ENCODE results near the gene APOB. TPM values are rescaled to one million over a fixed set of nuclear protein-coding genes. Genes with fewer than 3 reads are reported as not detected.

The APOB gene
- total RNA-seq, 1 experiment from 2014 or later = 1.5 TPM

DNA sequence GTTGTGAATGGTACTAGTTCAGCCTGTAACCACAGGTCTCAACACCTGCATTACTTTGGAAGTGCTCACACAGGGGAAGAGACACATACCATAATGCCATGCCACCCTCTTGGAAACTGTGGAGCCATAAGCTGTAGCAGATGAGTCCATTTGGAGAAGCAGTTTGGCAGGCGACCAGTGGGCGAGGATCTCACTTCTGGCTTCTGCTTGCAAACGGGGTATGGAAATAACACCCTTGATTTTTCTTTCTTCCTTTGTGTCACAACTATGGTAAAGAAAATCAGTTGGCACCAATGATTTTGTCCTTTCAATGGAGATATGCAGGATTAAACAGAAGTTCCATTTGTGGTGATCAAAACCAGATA, 28.6 kb downstream of the APOB start:
- no peak for ATAC-seq
- H3K4me3 Mint-ChIP-seq = no peak overlapping the region
- CTCF ChIA-PET = interaction anchor here (0.6 kb wide), 1 partner anchor 52 kb away, joined by 3 read pairs; no protein-coding TSS in a partner anchor
- no peak overlapping the region for H3K27ac Mint-ChIP-seq
- no peaks in the 10 kb centered on the region for H3K27me3 Mint-ChIP-seq (ENCODE audit: low read depth)
- peaks cover 5% of the 10 kb centered on the region for H3K4me1 Mint-ChIP-seq
- peaks cover 3% of the 10 kb centered on the region for H3K36me3 Mint-ChIP-seq
- H3K9me3 Mint-ChIP-seq = peaks cover 14% of the 10 kb centered on the region
- TF ChIP-seq CREB1 (CRISPR knock-in tag; IDR thresholded peaks at IDR 0.05) = no peak
- TF ChIP-seq TCF7 (CRISPR knock-in tag; IDR thresholded peaks at IDR 0.05; ENCODE audit: low read depth) = no peak
- TF ChIP-seq CTCF (IDR thresholded peaks at IDR 0.05) = no peak
- TF ChIP-seq ZNF219 (CRISPR knock-in tag; IDR thresholded peaks at IDR 0.05; ENCODE audit: borderline replicate concordance) = no peak
- TF ChIP-seq MXD4 (CRISPR knock-in tag; IDR thresholded peaks at IDR 0.05; ENCODE audit: borderline replicate concordance) = no peak
- no peak for TF ChIP-seq ELF4 (CRISPR knock-in tag; IDR thresholded peaks at IDR 0.05; ENCODE audit: low read depth)
- no peak for TF ChIP-seq TEAD1 (CRISPR knock-in tag; IDR thresholded peaks at IDR 0.05)
- no peak for TF ChIP-seq NR3C1 (CRISPR knock-in tag; conservative IDR thresholded peaks at IDR 0.05; ENCODE audit: low read depth)
- no peak for TF ChIP-seq USF1 (CRISPR knock-in tag; IDR thresholded peaks at IDR 0.05)
- TF ChIP-seq CBFB (CRISPR knock-in tag; IDR thresholded peaks at IDR 0.05; ENCODE audit: low read depth) = no peak
- TF ChIP-seq, protein P1, sequence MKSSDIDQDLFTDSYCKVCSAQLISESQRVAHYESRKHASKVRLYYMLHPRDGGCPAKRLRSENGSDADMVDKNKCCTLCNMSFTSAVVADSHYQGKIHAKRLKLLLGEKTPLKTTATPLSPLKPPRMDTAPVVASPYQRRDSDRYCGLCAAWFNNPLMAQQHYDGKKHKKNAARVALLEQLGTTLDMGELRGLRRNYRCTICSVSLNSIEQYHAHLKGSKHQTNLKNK (CRISPR knock-in tag; IDR thresholded peaks at IDR 0.05) = no peak
- TF ChIP-seq, protein P2, sequence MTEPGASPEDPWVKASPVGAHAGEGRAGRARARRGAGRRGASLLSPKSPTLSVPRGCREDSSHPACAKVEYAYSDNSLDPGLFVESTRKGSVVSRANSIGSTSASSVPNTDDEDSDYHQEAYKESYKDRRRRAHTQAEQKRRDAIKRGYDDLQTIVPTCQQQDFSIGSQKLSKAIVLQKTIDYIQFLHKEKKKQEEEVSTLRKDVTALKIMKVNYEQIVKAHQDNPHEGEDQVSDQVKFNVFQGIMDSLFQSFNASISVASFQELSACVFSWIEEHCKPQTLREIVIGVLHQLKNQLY (CRISPR knock-in tag; IDR thresholded peaks at IDR 0.05) = no peak
- TF ChIP-seq, protein P3, sequence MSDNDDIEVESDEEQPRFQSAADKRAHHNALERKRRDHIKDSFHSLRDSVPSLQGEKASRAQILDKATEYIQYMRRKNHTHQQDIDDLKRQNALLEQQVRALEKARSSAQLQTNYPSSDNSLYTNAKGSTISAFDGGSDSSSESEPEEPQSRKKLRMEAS (CRISPR knock-in tag; IDR thresholded peaks at IDR 0.05) = no peak
- no peak for TF ChIP-seq E2F1 (CRISPR knock-in tag; IDR thresholded peaks at IDR 0.05)
- TF ChIP-seq, protein P4, sequence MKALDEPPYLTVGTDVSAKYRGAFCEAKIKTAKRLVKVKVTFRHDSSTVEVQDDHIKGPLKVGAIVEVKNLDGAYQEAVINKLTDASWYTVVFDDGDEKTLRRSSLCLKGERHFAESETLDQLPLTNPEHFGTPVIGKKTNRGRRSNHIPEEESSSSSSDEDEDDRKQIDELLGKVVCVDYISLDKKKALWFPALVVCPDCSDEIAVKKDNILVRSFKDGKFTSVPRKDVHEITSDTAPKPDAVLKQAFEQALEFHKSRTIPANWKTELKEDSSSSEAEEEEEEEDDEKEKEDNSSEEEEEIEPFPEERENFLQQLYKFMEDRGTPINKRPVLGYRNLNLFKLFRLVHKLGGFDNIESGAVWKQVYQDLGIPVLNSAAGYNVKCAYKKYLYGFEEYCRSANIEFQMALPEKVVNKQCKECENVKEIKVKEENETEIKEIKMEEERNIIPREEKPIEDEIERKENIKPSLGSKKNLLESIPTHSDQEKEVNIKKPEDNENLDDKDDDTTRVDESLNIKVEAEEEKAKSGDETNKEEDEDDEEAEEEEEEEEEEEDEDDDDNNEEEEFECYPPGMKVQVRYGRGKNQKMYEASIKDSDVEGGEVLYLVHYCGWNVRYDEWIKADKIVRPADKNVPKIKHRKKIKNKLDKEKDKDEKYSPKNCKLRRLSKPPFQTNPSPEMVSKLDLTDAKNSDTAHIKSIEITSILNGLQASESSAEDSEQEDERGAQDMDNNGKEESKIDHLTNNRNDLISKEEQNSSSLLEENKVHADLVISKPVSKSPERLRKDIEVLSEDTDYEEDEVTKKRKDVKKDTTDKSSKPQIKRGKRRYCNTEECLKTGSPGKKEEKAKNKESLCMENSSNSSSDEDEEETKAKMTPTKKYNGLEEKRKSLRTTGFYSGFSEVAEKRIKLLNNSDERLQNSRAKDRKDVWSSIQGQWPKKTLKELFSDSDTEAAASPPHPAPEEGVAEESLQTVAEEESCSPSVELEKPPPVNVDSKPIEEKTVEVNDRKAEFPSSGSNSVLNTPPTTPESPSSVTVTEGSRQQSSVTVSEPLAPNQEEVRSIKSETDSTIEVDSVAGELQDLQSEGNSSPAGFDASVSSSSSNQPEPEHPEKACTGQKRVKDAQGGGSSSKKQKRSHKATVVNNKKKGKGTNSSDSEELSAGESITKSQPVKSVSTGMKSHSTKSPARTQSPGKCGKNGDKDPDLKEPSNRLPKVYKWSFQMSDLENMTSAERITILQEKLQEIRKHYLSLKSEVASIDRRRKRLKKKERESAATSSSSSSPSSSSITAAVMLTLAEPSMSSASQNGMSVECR (CRISPR knock-in tag; IDR thresholded peaks at IDR 0.05; ENCODE audit: borderline replicate concordance) = no peak
- TF ChIP-seq E2F5 (CRISPR knock-in tag; IDR thresholded peaks at IDR 0.05) = no peak
- no peak for TF ChIP-seq ZBTB43 (CRISPR knock-in tag; IDR thresholded peaks at IDR 0.05)
- no peak for TF ChIP-seq FOXP4 (CRISPR knock-in tag; IDR thresholded peaks at IDR 0.05)
- TF ChIP-seq FOXK1 (CRISPR knock-in tag; IDR thresholded peaks at IDR 0.05) = no peak
- no peak for TF ChIP-seq ZNF263 (CRISPR knock-in tag; IDR thresholded peaks at IDR 0.05; ENCODE audit: low read depth)
- no peak for DNase-seq (ENCODE audit: low spot score)
- POLR2A ChIA-PET = no interaction called here
